ENCODE results near the gene TMIGD1. TPM values are rescaled to one million over a fixed set of nuclear protein-coding genes. Genes with fewer than 3 reads are reported as not detected.
A peak's percentile ranks its signal among the peaks of the same experiment; 100 is the strongest.

The TMIGD1 gene
- total RNA-seq, 1 experiment from 2014 or later, result not detected

DNA sequence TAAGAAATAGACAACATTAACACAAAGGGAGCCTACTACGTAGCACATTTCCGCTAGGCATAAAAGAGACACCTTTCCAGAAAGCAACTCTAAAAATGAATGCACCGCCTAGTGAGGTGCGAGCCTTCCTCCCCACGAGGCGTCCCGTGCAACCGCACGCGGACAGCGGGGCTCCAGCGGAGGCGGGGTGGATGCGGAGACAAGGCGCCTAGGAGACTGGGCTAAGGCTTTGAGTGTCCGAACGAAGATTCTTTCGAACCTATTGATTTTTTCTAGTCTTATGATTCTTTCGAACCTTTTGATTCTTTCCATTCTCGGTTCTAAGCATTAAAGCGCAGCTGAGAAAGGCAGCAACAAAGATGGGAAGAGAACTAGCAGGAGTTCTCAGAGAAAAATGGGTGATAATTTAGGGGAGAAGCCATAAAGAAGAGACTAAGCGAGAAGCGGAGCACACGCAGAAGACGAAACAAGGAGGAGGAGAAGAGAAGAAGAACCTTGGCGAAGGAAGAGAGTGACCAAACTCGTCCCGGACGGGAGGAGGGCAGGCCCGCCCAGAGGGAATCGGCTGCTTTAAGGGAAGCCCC, 44.5 kb upstream of the TMIGD1 start:
- peaks cover 28% of the 10 kb centered on the region for H4K20me1 ChIP-seq (ENCODE audit: insufficient read depth, low read depth, low read length)
- H2AFZ ChIP-seq (ENCODE audit: low read length), result peak overlapping the region; percentile 71
- no peaks in the 10 kb centered on the region for H3K9me2 ChIP-seq (replicated peaks; ENCODE audit: insufficient read depth, low read length)
- H3K9me3 ChIP-seq (ENCODE audit: low read length), result no peaks in the 10 kb centered on the region
- no peak for DNase-seq
- H3K9ac ChIP-seq (ENCODE audit: low read length), result peak overlapping the region; percentile 77
- H3K79me2 ChIP-seq (ENCODE audit: low read length), result no peaks in the 10 kb centered on the region
- peaks cover 39% of the 10 kb centered on the region for H3K4me1 ChIP-seq (ENCODE audit: low read length)
- peak overlapping the region; percentile 94 for H3K4me2 ChIP-seq (ENCODE audit: low read depth, low read length, poor library complexity, severe bottlenecking)
- no peaks in the 10 kb centered on the region for H3K36me3 ChIP-seq (ENCODE audit: insufficient read depth, low read length)
- H3K4me3 ChIP-seq (ENCODE audit: low read length), result peak overlapping the region; percentile 80
- no peaks in the 10 kb centered on the region for H3K27me3 ChIP-seq (ENCODE audit: low read length)
- no peak overlapping the region for H3K27ac ChIP-seq (ENCODE audit: low read length)

- no peaks in the 10 kb centered on the region for H3K9me3 ChIP-seq (ENCODE audit: low read length)
- H3K4me1 ChIP-seq (ENCODE audit: low read length), result peaks cover 39% of the 10 kb centered on the region
- no peaks in the 10 kb centered on the region for H3K9me2 ChIP-seq (replicated peaks; ENCODE audit: insufficient read depth, low read length)
- H3K4me2 ChIP-seq (ENCODE audit: low read depth, low read length, poor library complexity, severe bottlenecking), result peak overlapping the region; percentile 94
- DNase-seq, result no peak
- H3K79me2 ChIP-seq (ENCODE audit: low read length), result no peaks in the 10 kb centered on the region
- no peaks in the 10 kb centered on the region for H3K27me3 ChIP-seq (ENCODE audit: low read length)
- peaks cover 23% of the 10 kb centered on the region for H4K20me1 ChIP-seq (ENCODE audit: insufficient read depth, low read depth, low read length)
- no peak overlapping the region for H3K4me3 ChIP-seq (ENCODE audit: low read length)
- H3K27ac ChIP-seq (ENCODE audit: low read length), result no peak overlapping the region
- no peak overlapping the region for H3K9ac ChIP-seq (ENCODE audit: low read length)
- H3K36me3 ChIP-seq (ENCODE audit: insufficient read depth, low read length), result no peaks in the 10 kb centered on the region
- no peak overlapping the region for H2AFZ ChIP-seq (ENCODE audit: low read length)
Observed at GRCh38 chr17:30377574-30378240, 43.9 kb upstream of the TMIGD1 start.

- no peak overlapping the region for H3K27ac ChIP-seq (ENCODE audit: low read length)
- H3K9me2 ChIP-seq (replicated peaks; ENCODE audit: insufficient read depth, low read length), result no peaks in the 10 kb centered on the region
- H3K4me1 ChIP-seq (ENCODE audit: low read length), result peaks cover 39% of the 10 kb centered on the region
- no peak for DNase-seq
- H3K36me3 ChIP-seq (ENCODE audit: insufficient read depth, low read length), result no peaks in the 10 kb centered on the region
- no peaks in the 10 kb centered on the region for H3K27me3 ChIP-seq (ENCODE audit: low read length)
- no peaks in the 10 kb centered on the region for H3K79me2 ChIP-seq (ENCODE audit: low read length)
- H3K9me3 ChIP-seq (ENCODE audit: low read length), result no peaks in the 10 kb centered on the region
- H3K4me2 ChIP-seq (ENCODE audit: low read depth, low read length, poor library complexity, severe bottlenecking), result no peak overlapping the region
- H3K4me3 ChIP-seq (ENCODE audit: low read length), result no peak overlapping the region
- peaks cover 17% of the 10 kb centered on the region for H4K20me1 ChIP-seq (ENCODE audit: insufficient read depth, low read depth, low read length)
- H2AFZ ChIP-seq (ENCODE audit: low read length), result 0 out of 2 replicates have a peak overlapping the region, but pooled peaks have one; percentile 16
- no peak overlapping the region for H3K9ac ChIP-seq (ENCODE audit: low read length)
Observed at GRCh38 chr17:30376621-30377452, 43.0 kb upstream of the TMIGD1 start.

DNA sequence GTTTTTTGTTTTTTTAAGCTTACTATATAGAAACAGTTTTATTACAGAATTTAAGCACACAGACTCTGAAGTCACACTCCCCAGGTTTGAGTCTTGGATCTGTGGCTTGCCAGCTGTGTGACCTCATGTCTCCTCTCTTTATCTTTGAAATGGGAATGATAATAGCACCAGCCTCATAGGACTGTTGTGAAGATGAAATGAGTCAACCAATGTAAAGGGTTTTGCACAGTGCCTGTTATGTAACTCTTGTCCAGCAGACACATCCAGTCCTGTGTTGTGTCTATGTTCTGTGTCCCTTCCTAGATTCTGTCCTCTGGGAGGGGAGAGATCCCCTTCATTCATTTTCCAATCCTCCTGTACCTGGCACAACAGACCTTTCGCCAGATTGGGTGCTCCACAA, 41.8 kb upstream of the TMIGD1 start:
- H3K4me2 ChIP-seq (ENCODE audit: low read depth, low read length, poor library complexity, severe bottlenecking), result no peak overlapping the region
- DNase-seq, result no peak
- H2AFZ ChIP-seq (ENCODE audit: low read length), result no peak overlapping the region

GRCh38 chr17:30372755-30373154, 38.9 kb upstream of the TMIGD1 start:
- Histone ChIP-seq H2AFZ (ENCODE audit: low read length) (no peak overlapping the region), H3K79me2 (ENCODE audit: low read length) (no peaks in the 10 kb centered on the region), H3K27me3 (ENCODE audit: low read length) (no peaks in the 10 kb centered on the region), H3K4me3 (ENCODE audit: low read length) (no peak overlapping the region), H3K9ac (ENCODE audit: low read length) (no peak overlapping the region), H3K4me2 (ENCODE audit: low read depth, low read length, poor library complexity, severe bottlenecking) (no peak overlapping the region), H3K27ac (ENCODE audit: low read length) (no peak overlapping the region), H3K9me2 (replicated peaks; ENCODE audit: insufficient read depth, low read length) (no peaks in the 10 kb centered on the region), H4K20me1 (ENCODE audit: insufficient read depth, low read depth, low read length) (no peaks in the 10 kb centered on the region), H3K4me1 (ENCODE audit: low read length) (peaks cover 9% of the 10 kb centered on the region), H3K9me3 (ENCODE audit: low read length) (no peaks in the 10 kb centered on the region), H3K36me3 (ENCODE audit: insufficient read depth, low read length) (no peaks in the 10 kb centered on the region)
- DNase-seq, result peak; percentile 65

More for the DNA sequence above, 41.8 kb upstream of the TMIGD1 start:
- peaks cover 10% of the 10 kb centered on the region for H4K20me1 ChIP-seq (ENCODE audit: insufficient read depth, low read depth, low read length)
- H3K79me2 ChIP-seq (ENCODE audit: low read length), result no peaks in the 10 kb centered on the region
- H3K27me3 ChIP-seq (ENCODE audit: low read length), result no peaks in the 10 kb centered on the region
- no peak overlapping the region for H3K9ac ChIP-seq (ENCODE audit: low read length)
- H3K9me3 ChIP-seq (ENCODE audit: low read length), result no peaks in the 10 kb centered on the region
- no peak overlapping the region for H3K27ac ChIP-seq (ENCODE audit: low read length)
- H3K4me1 ChIP-seq (ENCODE audit: low read length), result peaks cover 30% of the 10 kb centered on the region
- no peaks in the 10 kb centered on the region for H3K36me3 ChIP-seq (ENCODE audit: insufficient read depth, low read length)
- H3K4me3 ChIP-seq (ENCODE audit: low read length), result no peak overlapping the region
- H3K9me2 ChIP-seq (replicated peaks; ENCODE audit: insufficient read depth, low read length), result no peaks in the 10 kb centered on the region

DNA sequence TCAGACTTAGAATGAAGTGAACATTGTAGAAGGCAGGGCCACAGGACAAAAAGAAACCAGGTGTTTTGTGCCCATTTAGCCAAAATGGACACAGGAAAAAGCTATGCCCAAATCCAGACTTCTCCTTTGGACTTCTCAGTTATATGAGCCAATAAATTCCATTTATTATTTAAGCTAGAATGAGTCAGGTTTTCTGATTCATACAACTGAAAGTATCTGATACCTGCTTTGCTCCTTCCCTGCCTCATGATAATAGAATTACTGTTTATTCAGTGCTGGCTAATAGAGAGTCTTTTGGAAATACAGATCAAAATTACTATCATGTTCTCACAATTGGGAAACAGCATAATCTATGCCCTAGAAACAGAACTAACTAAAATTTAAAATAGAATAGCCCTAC, 36.1 kb upstream of the TMIGD1 start:
- no peak overlapping the region for H3K27ac ChIP-seq (ENCODE audit: low read length)
- no peak overlapping the region for H3K4me3 ChIP-seq (ENCODE audit: low read length)
- H3K9ac ChIP-seq (ENCODE audit: low read length), result no peak overlapping the region
- H3K36me3 ChIP-seq (ENCODE audit: insufficient read depth, low read length), result no peaks in the 10 kb centered on the region
- H3K9me2 ChIP-seq (replicated peaks; ENCODE audit: insufficient read depth, low read length), result no peaks in the 10 kb centered on the region
- no peaks in the 10 kb centered on the region for H4K20me1 ChIP-seq (ENCODE audit: insufficient read depth, low read depth, low read length)
- H2AFZ ChIP-seq (ENCODE audit: low read length), result no peak overlapping the region
- H3K27me3 ChIP-seq (ENCODE audit: low read length), result no peaks in the 10 kb centered on the region
- no peak for DNase-seq
- no peaks in the 10 kb centered on the region for H3K9me3 ChIP-seq (ENCODE audit: low read length)
- H3K79me2 ChIP-seq (ENCODE audit: low read length), result no peaks in the 10 kb centered on the region
- no peak overlapping the region for H3K4me2 ChIP-seq (ENCODE audit: low read depth, low read length, poor library complexity, severe bottlenecking)
- no peaks in the 10 kb centered on the region for H3K4me1 ChIP-seq (ENCODE audit: low read length)

DNA sequence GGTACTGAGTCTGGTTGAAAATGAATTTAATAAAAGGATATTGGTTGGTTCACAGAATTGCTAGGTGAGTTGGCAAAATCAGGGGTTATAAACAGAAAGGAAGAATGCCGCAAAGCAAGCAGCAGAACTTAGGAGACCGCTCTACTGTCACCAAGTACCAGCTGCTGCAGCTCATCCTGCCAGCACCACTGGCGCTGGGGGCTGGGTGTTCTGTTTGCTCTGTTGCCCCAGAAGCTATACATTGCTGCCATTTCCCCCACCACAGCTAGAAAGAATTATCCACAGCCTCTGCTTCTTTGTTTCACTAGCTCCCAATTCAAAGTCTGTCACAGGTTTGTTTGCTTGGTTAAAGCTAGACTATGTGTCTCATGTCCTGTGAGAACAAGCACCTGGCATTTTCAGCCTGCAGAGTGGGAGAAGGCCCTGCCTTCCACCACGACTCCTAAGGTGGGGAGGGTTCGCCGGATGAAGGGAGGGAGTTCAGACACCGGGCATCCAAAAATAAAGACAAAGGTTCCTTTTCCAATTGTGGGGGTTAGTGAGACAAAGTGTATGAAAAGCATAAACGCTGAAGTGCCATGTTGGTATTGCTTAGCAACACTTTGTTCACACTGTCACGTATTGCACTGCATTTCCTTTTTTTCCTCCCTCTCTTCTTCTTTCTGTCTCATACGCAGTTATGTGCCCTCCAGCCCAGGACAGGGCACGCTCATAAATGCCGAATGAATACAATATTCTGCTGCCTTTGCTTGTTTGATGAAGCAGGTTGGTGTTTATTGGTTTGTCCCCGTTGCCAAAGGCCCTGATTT, 35.3 kb upstream of the TMIGD1 start:
- Histone ChIP-seq H3K9me3 (ENCODE audit: low read length) (no peaks in the 10 kb centered on the region), H3K9ac (ENCODE audit: low read length) (no peak overlapping the region), H3K79me2 (ENCODE audit: low read length) (no peaks in the 10 kb centered on the region), H3K9me2 (replicated peaks; ENCODE audit: insufficient read depth, low read length) (no peaks in the 10 kb centered on the region), H3K4me3 (ENCODE audit: low read length) (no peak overlapping the region), H3K4me2 (ENCODE audit: low read depth, low read length, poor library complexity, severe bottlenecking) (no peak overlapping the region), H3K4me1 (ENCODE audit: low read length) (peaks cover 2% of the 10 kb centered on the region), H3K27ac (ENCODE audit: low read length) (no peak overlapping the region), H4K20me1 (ENCODE audit: insufficient read depth, low read depth, low read length) (no peaks in the 10 kb centered on the region), H2AFZ (ENCODE audit: low read length) (no peak overlapping the region), H3K27me3 (ENCODE audit: low read length) (no peaks in the 10 kb centered on the region), H3K36me3 (ENCODE audit: insufficient read depth, low read length) (no peaks in the 10 kb centered on the region)
- DNase-seq, result no peak

All from Karpas-422 (cell line).